ENCODE results near the gene PSMB11. TPM values are rescaled to one million over a fixed set of nuclear protein-coding genes. Genes with fewer than 3 reads are reported as not detected.
"Not testable (repeated sequence)": the region's sequence is repeated elsewhere in the genome, so short reads cannot be mapped to it uniquely, and the experiment has no call there.

The PSMB11 gene, protein sequence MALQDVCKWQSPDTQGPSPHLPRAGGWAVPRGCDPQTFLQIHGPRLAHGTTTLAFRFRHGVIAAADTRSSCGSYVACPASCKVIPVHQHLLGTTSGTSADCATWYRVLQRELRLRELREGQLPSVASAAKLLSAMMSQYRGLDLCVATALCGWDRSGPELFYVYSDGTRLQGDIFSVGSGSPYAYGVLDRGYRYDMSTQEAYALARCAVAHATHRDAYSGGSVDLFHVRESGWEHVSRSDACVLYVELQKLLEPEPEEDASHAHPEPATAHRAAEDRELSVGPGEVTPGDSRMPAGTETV
- total RNA-seq (2012; rRNA removed): not detected in 2 replicates

DNA sequence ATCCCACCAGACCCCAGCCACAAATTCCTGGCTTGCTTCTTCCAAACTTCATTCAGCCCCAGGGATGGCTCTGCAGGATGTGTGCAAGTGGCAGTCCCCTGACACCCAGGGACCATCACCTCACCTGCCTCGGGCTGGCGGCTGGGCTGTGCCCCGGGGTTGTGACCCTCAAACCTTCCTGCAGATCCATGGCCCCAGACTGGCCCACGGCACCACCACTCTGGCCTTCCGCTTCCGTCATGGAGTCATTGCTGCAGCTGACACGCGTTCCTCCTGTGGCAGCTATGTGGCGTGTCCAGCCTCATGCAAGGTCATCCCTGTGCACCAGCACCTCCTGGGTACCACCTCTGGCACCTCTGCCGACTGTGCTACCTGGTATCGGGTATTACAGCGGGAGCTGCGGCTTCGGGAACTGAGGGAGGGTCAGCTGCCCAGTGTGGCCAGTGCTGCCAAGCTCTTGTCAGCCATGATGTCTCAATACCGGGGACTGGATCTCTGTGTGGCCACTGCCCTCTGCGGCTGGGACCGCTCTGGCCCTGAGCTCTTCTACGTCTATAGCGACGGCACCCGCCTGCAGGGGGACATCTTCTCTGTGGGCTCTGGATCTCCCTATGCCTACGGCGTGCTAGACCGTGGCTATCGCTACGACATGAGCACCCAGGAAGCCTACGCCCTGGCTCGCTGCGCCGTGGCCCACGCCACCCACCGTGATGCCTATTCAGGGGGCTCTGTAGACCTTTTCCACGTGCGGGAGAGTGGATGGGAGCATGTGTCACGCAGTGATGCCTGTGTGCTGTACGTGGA is at the start of gene PSMB11:
PSMB11 (plus strand) TSS at position 51 of the 804 bp plus-strand sequence; CDS start at position 65, 14 bp downstream.
- H3K4me1 ChIP-seq (ENCODE audit: control insufficient read depth, insufficient read depth, low read length): peaks cover 9% of the 10 kb centered on the region
- no peaks in the 10 kb centered on the region for H3K36me3 ChIP-seq (ENCODE audit: insufficient read depth, low read length)
- H3K4me2 ChIP-seq (ENCODE audit: low read length): no peak within 1 kb of the TSS
- no peaks in the 10 kb centered on the region for H3K9me3 ChIP-seq (replicated peaks; ENCODE audit: low read length)
- no peak within 1 kb of the TSS for H3K4me3 ChIP-seq (ENCODE audit: low read length)
- no peaks in the 10 kb centered on the region for H3K27me3 ChIP-seq (ENCODE audit: control insufficient read depth, insufficient read depth, low read length)
- no peak within 1 kb of the TSS for H3K9ac ChIP-seq (ENCODE audit: low read depth, low read length)

DNA sequence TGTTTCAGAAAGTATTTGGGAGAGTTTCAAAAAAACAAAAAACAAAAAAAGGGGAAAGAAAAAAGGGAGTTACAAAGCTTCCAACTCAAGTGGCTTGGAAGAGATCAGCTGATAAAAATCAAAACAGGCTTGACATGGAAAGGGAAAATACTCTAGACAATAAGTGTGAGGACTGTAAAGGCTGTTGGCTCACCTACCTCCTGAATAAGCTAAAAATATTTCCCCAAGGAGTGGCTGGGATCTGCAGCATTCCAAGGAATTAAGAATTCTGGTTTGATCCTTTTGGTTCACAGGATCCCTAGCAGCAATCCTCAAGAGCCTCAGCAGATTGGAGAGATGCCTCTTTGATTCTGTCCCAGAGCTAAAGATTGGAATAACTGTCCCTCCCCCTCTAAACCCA is 48.5 kb upstream of the PSMB11 start:
- Histone ChIP-seq H3K36me3 (ENCODE audit: insufficient read depth, low read length) (no peaks in the 10 kb centered on the region), H3K4me2 (ENCODE audit: low read length) (no peak overlapping the region), H3K4me3 (ENCODE audit: low read length) (no peak overlapping the region), H3K4me1 (ENCODE audit: control insufficient read depth, insufficient read depth, low read length) (peaks cover 6% of the 10 kb centered on the region), H3K27me3 (ENCODE audit: control insufficient read depth, insufficient read depth, low read length) (no peaks in the 10 kb centered on the region), H3K9ac (ENCODE audit: low read depth, low read length) (no peak overlapping the region), H3K9me3 (replicated peaks; ENCODE audit: low read length) (no peaks in the 10 kb centered on the region)

DNA sequence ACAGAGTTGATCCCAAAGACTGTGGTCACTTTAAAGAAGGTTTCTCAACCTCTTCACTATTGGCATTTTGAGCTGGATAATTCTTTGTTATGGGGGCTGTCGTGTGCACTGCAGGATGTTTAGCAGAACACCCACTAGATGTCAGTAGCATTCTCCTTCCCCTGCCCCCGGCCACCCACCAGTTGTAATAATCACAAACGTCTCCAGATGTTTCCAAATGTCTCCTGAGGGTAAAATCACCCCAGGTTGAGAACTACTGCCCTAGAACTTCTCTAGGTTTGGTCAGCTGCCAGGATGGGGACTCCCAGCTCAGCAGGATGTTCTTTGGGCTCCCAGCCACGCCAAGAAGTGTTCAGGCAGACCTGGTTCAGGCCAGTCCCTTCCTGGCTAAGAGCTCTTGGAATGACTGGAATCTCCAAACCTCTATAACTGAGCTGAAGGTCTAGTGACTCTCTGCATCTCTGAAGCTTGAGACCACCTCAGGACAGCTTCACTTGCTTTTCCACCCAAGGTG is 47.2 kb upstream of the PSMB11 start:
- Histone ChIP-seq H3K4me1 (ENCODE audit: control insufficient read depth, insufficient read depth, low read length) (peaks cover 6% of the 10 kb centered on the region), H3K4me3 (ENCODE audit: low read length) (no peak overlapping the region), H3K4me2 (ENCODE audit: low read length) (no peak overlapping the region), H3K9ac (ENCODE audit: low read depth, low read length) (no peak overlapping the region), H3K36me3 (ENCODE audit: insufficient read depth, low read length) (no peaks in the 10 kb centered on the region), H3K9me3 (replicated peaks; ENCODE audit: low read length) (no peaks in the 10 kb centered on the region), H3K27me3 (ENCODE audit: control insufficient read depth, insufficient read depth, low read length) (no peaks in the 10 kb centered on the region)

DNA sequence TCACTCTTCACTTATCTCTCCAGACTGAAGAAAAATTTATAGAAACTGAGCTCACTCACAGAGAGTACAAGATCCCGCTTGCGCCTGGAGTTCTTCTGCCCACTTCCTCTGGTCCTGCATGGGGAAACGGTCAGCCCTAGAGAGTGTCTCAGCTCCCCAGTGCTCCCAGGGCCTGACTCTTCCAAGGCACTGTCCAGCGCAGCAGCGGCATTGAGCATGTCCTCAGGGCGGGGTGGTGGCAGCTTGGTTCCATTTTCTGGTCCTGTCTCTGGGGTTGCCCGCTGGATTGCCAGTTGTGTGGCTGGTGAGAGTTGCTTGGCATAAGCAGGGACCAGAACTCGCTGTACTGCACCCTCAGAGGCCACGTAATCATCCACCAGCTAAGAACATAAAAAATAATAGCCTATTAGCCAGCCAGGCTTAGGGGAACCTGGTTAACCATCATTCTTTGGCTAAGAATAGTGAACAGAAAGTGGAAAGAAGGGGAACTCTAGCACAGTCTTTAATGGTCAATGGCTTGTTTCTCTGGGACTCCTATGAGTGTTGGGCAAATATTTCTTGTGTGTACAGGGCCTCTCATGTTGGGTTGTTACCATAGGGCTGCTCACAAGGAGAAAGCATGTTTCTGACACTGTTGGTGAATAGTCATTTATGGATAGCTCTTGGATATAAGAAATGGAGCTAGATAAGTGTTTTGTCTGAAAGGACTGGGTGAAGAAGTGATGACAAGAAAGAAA is 46.0 kb upstream of the PSMB11 start:
- no peaks in the 10 kb centered on the region for H3K27me3 ChIP-seq (ENCODE audit: control insufficient read depth, insufficient read depth, low read length)
- no peak overlapping the region for H3K4me2 ChIP-seq (ENCODE audit: low read length)

DNA sequence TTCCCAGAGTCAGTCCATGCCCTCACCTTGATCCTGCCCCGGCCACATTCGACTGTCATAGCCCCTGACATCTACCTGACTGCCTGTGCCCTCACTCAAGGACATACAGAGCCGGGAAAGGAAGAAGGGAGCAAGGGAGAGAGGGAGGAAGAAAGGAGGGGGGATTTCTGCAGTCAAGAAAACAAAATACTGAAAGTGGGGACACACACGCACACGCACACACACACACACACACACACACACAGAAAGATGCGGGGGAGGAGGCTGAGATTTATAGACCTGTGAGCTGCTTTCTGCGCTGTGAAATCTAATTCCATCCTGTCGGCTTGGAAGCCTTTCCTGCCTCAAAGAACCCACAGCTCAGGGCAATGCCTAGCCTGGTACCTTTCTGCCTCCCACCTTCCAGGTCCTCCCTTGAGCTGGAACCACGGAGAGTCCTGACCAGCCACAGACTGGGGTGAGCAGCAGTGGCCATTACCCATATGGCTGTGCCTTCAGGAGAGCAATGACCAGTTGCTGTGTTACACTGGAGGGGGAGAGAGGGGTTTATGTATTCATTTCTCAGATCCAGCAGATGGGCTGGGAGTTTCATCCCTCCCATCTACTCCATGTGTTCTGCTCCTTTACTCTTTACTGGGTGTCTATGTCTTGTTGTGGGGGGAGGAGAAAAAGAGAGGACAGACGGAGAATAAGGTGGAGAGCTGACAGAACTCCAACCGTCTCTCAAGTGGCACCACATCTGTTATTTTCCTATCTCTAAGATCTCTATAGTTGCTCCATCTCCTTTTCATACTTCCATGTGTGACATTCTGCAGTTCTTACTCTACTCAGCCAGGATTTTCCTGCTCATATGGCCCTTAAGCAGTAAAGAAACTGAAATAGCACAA is 45.0 kb upstream of the PSMB11 start:
- no peaks in the 10 kb centered on the region for H3K9me3 ChIP-seq (replicated peaks; ENCODE audit: low read length)
- H3K36me3 ChIP-seq (ENCODE audit: insufficient read depth, low read length): no peaks in the 10 kb centered on the region
- peaks cover 6% of the 10 kb centered on the region for H3K4me1 ChIP-seq (ENCODE audit: control insufficient read depth, insufficient read depth, low read length)
- no peak overlapping the region for H3K4me2 ChIP-seq (ENCODE audit: low read length)
- H3K4me3 ChIP-seq (ENCODE audit: low read length): no peak overlapping the region
- H3K9ac ChIP-seq (ENCODE audit: low read depth, low read length): no peak overlapping the region
- no peaks in the 10 kb centered on the region for H3K27me3 ChIP-seq (ENCODE audit: control insufficient read depth, insufficient read depth, low read length)

More for the DNA sequence above, 46.0 kb upstream of the PSMB11 start:
- H3K9ac ChIP-seq (ENCODE audit: low read depth, low read length): no peak overlapping the region
- H3K4me1 ChIP-seq (ENCODE audit: control insufficient read depth, insufficient read depth, low read length): peaks cover 6% of the 10 kb centered on the region
- H3K9me3 ChIP-seq (replicated peaks; ENCODE audit: low read length): no peaks in the 10 kb centered on the region
- no peaks in the 10 kb centered on the region for H3K36me3 ChIP-seq (ENCODE audit: insufficient read depth, low read length)
- no peak overlapping the region for H3K4me3 ChIP-seq (ENCODE audit: low read length)

DNA sequence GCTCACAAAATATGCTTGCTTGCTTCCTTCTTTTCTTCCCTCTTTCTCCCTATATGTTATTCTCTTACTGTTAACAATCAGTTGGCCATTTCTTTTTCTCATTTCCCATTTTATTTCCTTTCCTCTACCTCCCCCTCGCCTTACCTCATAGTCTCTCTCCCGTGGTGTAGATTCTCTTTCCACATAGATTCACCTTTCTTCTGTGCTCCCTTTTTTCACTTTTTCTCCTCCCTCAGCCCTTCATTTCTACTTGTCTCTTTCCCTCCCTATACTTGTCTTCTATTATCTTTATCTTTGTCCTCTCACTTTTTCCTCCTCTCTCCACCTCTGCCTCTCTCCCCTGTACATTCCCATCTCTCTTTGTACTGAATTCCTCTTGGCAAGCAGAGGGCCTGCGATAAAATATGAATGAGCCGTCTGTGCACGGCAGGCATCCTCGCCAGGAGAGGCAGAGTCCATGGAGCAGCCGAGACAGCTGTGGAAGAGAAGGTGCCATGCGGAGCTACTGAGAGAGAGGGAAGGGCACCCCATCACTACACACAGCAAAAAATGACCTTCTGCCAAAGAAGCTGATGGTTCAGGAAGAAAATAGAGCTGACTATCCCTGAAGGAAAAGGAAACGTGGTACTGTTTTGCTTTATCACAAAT is 44.2 kb upstream of the PSMB11 start:
- Histone ChIP-seq H3K4me1 (ENCODE audit: control insufficient read depth, insufficient read depth, low read length) (peaks cover 6% of the 10 kb centered on the region), H3K36me3 (ENCODE audit: insufficient read depth, low read length) (no peaks in the 10 kb centered on the region), H3K9ac (ENCODE audit: low read depth, low read length) (no peak overlapping the region), H3K4me3 (ENCODE audit: low read length) (no peak overlapping the region), H3K9me3 (replicated peaks; ENCODE audit: low read length) (no peaks in the 10 kb centered on the region), H3K27me3 (ENCODE audit: control insufficient read depth, insufficient read depth, low read length) (no peaks in the 10 kb centered on the region), H3K4me2 (ENCODE audit: low read length) (no peak overlapping the region)

DNA sequence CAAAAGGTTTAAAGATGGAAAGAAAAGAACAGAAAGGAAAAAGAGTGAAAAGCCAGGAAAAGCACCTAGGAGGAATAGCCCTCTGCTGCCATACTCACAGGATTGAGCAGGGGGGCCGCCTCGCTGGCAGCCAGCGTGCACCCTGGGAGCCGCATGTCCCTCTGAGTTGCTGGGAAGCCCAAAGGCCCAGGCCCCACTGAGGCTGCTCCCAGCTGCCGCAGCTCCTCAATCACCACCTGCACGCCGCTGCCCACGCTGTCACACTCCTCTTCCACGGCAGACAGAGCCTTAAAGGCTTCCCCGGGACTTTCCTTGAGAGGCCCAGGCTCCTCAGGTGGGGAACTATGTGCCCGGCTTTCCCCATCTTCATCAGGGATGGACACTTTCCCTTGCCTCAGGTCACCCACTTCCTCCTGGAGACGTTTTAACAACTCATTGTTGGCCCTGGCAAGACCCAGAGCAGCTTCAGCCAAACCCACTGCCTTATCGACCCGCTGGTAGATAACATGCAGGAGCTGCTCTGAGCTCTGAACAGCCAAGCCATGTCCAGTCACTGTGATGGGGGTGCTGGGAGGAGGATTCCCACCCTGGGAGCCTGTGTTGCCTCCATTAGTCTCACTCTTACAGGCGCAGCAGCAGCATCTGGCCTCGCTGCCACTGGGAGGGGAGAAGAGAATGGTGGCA is 43.5 kb upstream of the PSMB11 start:
- Histone ChIP-seq H3K4me1 (ENCODE audit: control insufficient read depth, insufficient read depth, low read length) (peaks cover 6% of the 10 kb centered on the region), H3K9me3 (replicated peaks; ENCODE audit: low read length) (no peaks in the 10 kb centered on the region), H3K36me3 (ENCODE audit: insufficient read depth, low read length) (no peaks in the 10 kb centered on the region), H3K4me2 (ENCODE audit: low read length) (no peak overlapping the region), H3K9ac (ENCODE audit: low read depth, low read length) (no peak overlapping the region), H3K27me3 (ENCODE audit: control insufficient read depth, insufficient read depth, low read length) (no peaks in the 10 kb centered on the region), H3K4me3 (ENCODE audit: low read length) (no peak overlapping the region)

DNA sequence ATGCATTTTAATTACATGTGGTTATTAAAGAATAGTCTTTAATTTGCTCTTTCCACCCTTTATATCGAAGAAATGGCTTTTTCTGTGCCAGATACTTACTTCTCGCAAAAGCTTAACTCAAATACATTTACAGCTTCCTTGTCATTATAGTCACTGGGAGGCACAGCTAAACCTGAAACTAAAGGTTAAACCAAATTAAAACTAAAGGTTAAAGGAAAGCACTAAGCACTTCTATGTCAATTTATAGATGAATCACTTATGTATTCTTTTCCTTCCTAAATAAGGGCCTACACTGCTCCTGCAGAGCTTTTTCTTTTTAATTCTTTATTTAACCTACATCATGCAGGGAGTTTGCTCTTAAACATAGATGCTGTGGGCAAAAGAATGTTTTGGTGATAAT is 41.2 kb upstream of the PSMB11 start:
- no peak overlapping the region for H3K4me2 ChIP-seq (ENCODE audit: low read length)
- H3K27me3 ChIP-seq (ENCODE audit: control insufficient read depth, insufficient read depth, low read length): no peaks in the 10 kb centered on the region
- no peaks in the 10 kb centered on the region for H3K36me3 ChIP-seq (ENCODE audit: insufficient read depth, low read length)
- no peak overlapping the region for H3K4me3 ChIP-seq (ENCODE audit: low read length)
- peaks cover 10% of the 10 kb centered on the region for H3K4me1 ChIP-seq (ENCODE audit: control insufficient read depth, insufficient read depth, low read length)
- no peaks in the 10 kb centered on the region for H3K9me3 ChIP-seq (replicated peaks; ENCODE audit: low read length)
- no peak overlapping the region for H3K9ac ChIP-seq (ENCODE audit: low read depth, low read length)

DNA sequence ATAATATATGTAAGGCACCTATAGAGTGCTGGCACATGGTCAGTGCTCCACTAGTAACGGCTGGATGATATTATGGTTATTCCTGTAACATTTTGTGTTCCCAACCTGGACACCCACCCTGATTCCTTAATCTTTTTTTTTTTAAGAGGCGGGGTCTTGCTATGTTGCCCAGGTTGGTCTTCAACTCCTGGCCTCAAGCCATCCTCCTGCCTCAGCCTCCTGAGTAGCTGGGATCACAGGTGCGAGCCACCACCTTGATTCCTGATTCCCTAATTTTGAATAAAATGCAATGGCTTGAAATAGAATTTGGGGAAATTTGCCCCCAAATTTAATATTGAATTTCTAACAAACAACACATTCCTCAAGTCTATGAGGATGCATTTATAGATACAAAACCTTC is 39.4 kb upstream of the PSMB11 start:
- Histone ChIP-seq H3K27me3 (ENCODE audit: control insufficient read depth, insufficient read depth, low read length) (no peaks in the 10 kb centered on the region), H3K9me3 (replicated peaks; ENCODE audit: low read length) (no peaks in the 10 kb centered on the region), H3K4me3 (ENCODE audit: low read length) (no peak overlapping the region), H3K4me2 (ENCODE audit: low read length) (no peak overlapping the region), H3K4me1 (ENCODE audit: control insufficient read depth, insufficient read depth, low read length) (peaks cover 20% of the 10 kb centered on the region), H3K9ac (ENCODE audit: low read depth, low read length) (no peak overlapping the region), H3K36me3 (ENCODE audit: insufficient read depth, low read length) (no peaks in the 10 kb centered on the region)

DNA sequence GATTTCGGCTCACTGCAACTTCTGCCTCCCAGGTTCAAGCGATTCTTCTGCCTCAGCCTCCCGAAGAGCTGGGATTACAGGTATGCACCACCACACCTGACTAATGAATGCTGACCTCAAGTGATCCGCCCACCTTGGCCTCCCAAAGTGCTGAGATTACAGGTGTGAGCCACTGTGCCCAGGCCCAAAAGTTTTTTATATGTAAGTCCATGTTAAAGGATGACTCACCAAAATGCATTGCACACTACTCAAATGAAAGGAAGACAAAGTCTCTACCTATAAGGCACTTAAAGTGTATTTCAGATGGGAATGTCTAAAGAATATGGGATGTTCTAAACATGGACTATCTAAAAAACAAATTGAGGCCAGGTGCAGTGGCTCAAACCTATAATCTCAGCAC is 37.7 kb upstream of the PSMB11 start:
- H3K36me3 ChIP-seq (ENCODE audit: insufficient read depth, low read length); H3K27me3 ChIP-seq (ENCODE audit: control insufficient read depth, insufficient read depth, low read length); H3K4me2 ChIP-seq (ENCODE audit: low read length); H3K4me3 ChIP-seq (ENCODE audit: low read length); H3K9me3 ChIP-seq (replicated peaks; ENCODE audit: low read length); H3K9ac ChIP-seq (ENCODE audit: low read depth, low read length): not testable (repeated sequence)
- H3K4me1 ChIP-seq (ENCODE audit: control insufficient read depth, insufficient read depth, low read length): peaks cover 30% of the 10 kb centered on the region

Data from skeletal muscle satellite cell (primary cell).